Measurements from ENCODE around the gene FBXO24. TPM values are rescaled to one million over a fixed set of nuclear protein-coding genes. Genes with fewer than 3 reads are reported as not detected.

The FBXO24 gene
- total and polyA plus RNA-seq, 10 donors: 0.54 to 1.6 (median 1.2) TPM; not detected in 1

- no peak overlapping the region for H3K27ac ChIP-seq
- H3K4me1 ChIP-seq: no peaks in the 10 kb centered on the region
- peaks cover 0 to 24% (median 1%) of the 10 kb centered on the region in 6 donors for H3K36me3 ChIP-seq
- no peak for DNase-seq
- WGBS, 5 donors: 81 to 93% (median 92%) methylated on average over 6 of the region's 6 CpGs
- TF ChIP-seq POLR2A (IDR thresholded peaks at IDR 0.05): no peak
- TF ChIP-seq CTCF (IDR thresholded peaks at IDR 0.05 in 8 of 11, conservative IDR thresholded peaks at IDR 0.05 in 3 of 11): no peak
- TF ChIP-seq POLR2AphosphoS5 (IDR thresholded peaks at IDR 0.05): no peak
- no peaks in the 10 kb centered on the region for H3K27me3 ChIP-seq (replicated peaks in 1 of 7)
- intact Hi-C loops (cut with DNase I; ENCODE audit: low total_unique reads): no loop called here
- H3K9me3 ChIP-seq: no peaks in the 10 kb centered on the region
- H3K4me3 ChIP-seq: no peak overlapping the region
Measured at GRCh38 chr7:100620239-100620638, 34.1 kb downstream of the FBXO24 start.

GRCh38 chr7:100620804-100621203 is 34.7 kb downstream of the FBXO24 start:
- 86 to 96% (median 93%) methylated on average over 20 to 23 of the region's 23 CpGs for WGBS, 5 donors
- Histone ChIP-seq H3K4me1 (peaks cover 0 to 2% (median 0%) of the 10 kb centered on the region in 6 donors), H3K9me3 (no peaks in the 10 kb centered on the region), H3K27ac (no peak overlapping the region), H3K4me3 (no peak overlapping the region), H3K27me3 (replicated peaks in 1 of 7) (no peaks in the 10 kb centered on the region), H3K36me3 (peaks cover 0 to 18% (median 0%) of the 10 kb centered on the region in 6 donors)
- intact Hi-C loops (cut with DNase I; ENCODE audit: low total_unique reads): no loop called here
- TF ChIP-seq POLR2A (IDR thresholded peaks at IDR 0.05) (no peak), POLR2AphosphoS5 (IDR thresholded peaks at IDR 0.05) (no peak), CTCF (IDR thresholded peaks at IDR 0.05 in 8 of 11, conservative IDR thresholded peaks at IDR 0.05 in 3 of 11) (no peak)
- no peak for DNase-seq

- no peak overlapping the region for H3K27ac ChIP-seq
- no peak overlapping the region for H3K4me3 ChIP-seq
- no peaks in the 10 kb centered on the region for H3K9me3 ChIP-seq
- WGBS, 5 donors: 71 to 85% (median 80%) methylated on average over 8 of the region's 8 CpGs
- H3K27me3 ChIP-seq (replicated peaks in 1 of 7): no peaks in the 10 kb centered on the region
- intact Hi-C loops (cut with DNase I; ENCODE audit: low total_unique reads): no loop called here
- no peak for DNase-seq
- no peak for TF ChIP-seq POLR2A (IDR thresholded peaks at IDR 0.05)
- TF ChIP-seq CTCF (IDR thresholded peaks at IDR 0.05 in 8 of 11, conservative IDR thresholded peaks at IDR 0.05 in 3 of 11): no peak
- no peak for TF ChIP-seq POLR2AphosphoS5 (IDR thresholded peaks at IDR 0.05)
- peaks cover 4 to 9% (median 5%) of the 10 kb centered on the region in 6 donors for H3K4me1 ChIP-seq
- H3K36me3 ChIP-seq: peaks cover 0 to 13% (median 0%) of the 10 kb centered on the region in 6 donors
Measured at GRCh38 chr7:100621554-100621953, 35.4 kb downstream of the FBXO24 start.

- Histone ChIP-seq H3K4me1 (peaks cover 4 to 19% (median 12%) of the 10 kb centered on the region in 6 donors), H3K4me3 (no peak overlapping the region), H3K36me3 (peaks cover 0 to 13% (median 0%) of the 10 kb centered on the region in 6 donors), H3K9me3 (no peaks in the 10 kb centered on the region), H3K27me3 (replicated peaks in 1 of 7) (peaks cover 0 to 6% (median 0%) of the 10 kb centered on the region in 7 donors), H3K27ac (no peak overlapping the region)
- TF ChIP-seq POLR2AphosphoS5 (IDR thresholded peaks at IDR 0.05): no peak
- no peak for TF ChIP-seq CTCF (IDR thresholded peaks at IDR 0.05 in 8 of 11, conservative IDR thresholded peaks at IDR 0.05 in 3 of 11)
- no peak for TF ChIP-seq POLR2A (IDR thresholded peaks at IDR 0.05)
- no peak for DNase-seq
- intact Hi-C loops (cut with DNase I; ENCODE audit: low total_unique reads): no loop called here
- WGBS, 5 donors: 83 to 94% (median 87%) methylated on average over 15 of the region's 15 CpGs
Measured at GRCh38 chr7:100623951-100624824, 38.1 kb downstream of the FBXO24 start.
